Measurements from ENCODE around the gene CEP135. TPM values are rescaled to one million over a fixed set of nuclear protein-coding genes. Genes with fewer than 3 reads are reported as not detected.
A peak's percentile ranks its signal among the peaks of the same experiment; 100 is the strongest.

Gene CEP135
- total RNA-seq, 1 experiment from 2014 or later, result 19.1 TPM

GRCh38 chr4:55904576-55904975 is 44.2 kb upstream of the CEP135 start:
- Histone ChIP-seq H3K9me2 (replicated peaks; ENCODE audit: low read length) (no peaks in the 10 kb centered on the region), H3K9ac (ENCODE audit: low read length) (no peak overlapping the region), H3K79me2 (ENCODE audit: low read length) (no peaks in the 10 kb centered on the region), H3K27ac (ENCODE audit: low read length) (no peak overlapping the region), H3F3A (ENCODE audit: low read length, unreplicated experiment) (peaks cover 4% of the 10 kb centered on the region), H3K4me1 (ENCODE audit: insufficient read depth, low read length) (peaks cover 17% of the 10 kb centered on the region), H4K20me1 (ENCODE audit: low read length) (no peaks in the 10 kb centered on the region), H3K4me3 (ENCODE audit: low read length) (no peak overlapping the region), H3K4me2 (ENCODE audit: low read length) (no peak overlapping the region), H3K36me3 (ENCODE audit: low read depth, low read length) (peaks cover 8% of the 10 kb centered on the region; the same call in 1 of the 2 replicates), H2AFZ (ENCODE audit: low read length) (no peak overlapping the region), H3K27me3 (ENCODE audit: low read length) (no peaks in the 10 kb centered on the region), H3K9me3 (ENCODE audit: low read length) (no peaks in the 10 kb centered on the region)
- intact Hi-C loops (cut with micrococcal nuclease), result no loop called here
- ChIA-PET POLR2A (ENCODE audit: unreplicated experiment) (no interaction called here), CTCF (no interaction called here)
- DNase-seq, result no peak
- no TSS peak for BruUV-seq (replicated peaks)
- no peak for TF ChIP-seq EZH2 (IDR thresholded peaks at IDR 0.05; ENCODE audit: low read length, unreplicated experiment)
- no peak for TF ChIP-seq CTCF (conservative IDR thresholded peaks at IDR 0.05; ENCODE audit: low read depth, low read length)
- no peak for TF ChIP-seq EZH2phosphoT487 (IDR thresholded peaks at IDR 0.05; ENCODE audit: borderline replicate concordance, low read length)
- no peak for ATAC-seq

GRCh38 chr4:55906323-55906722 is 42.4 kb upstream of the CEP135 start:
- Histone ChIP-seq H3K4me3 (ENCODE audit: low read length) (no peak overlapping the region), H3K4me2 (ENCODE audit: low read length) (peak overlapping the region; percentile 42; the same call in 1 of the 2 replicates), H2AFZ (ENCODE audit: low read length) (no peak overlapping the region), H3F3A (ENCODE audit: low read length, unreplicated experiment) (peaks cover 4% of the 10 kb centered on the region), H3K79me2 (ENCODE audit: low read length) (no peaks in the 10 kb centered on the region), H3K4me1 (ENCODE audit: insufficient read depth, low read length) (peaks cover 17% of the 10 kb centered on the region), H3K9ac (ENCODE audit: low read length) (no peak overlapping the region), H3K9me3 (ENCODE audit: low read length) (no peaks in the 10 kb centered on the region), H4K20me1 (ENCODE audit: low read length) (no peaks in the 10 kb centered on the region), H3K36me3 (ENCODE audit: low read depth, low read length) (peaks cover 5% of the 10 kb centered on the region; the same call in 1 of the 2 replicates), H3K9me2 (replicated peaks; ENCODE audit: low read length) (no peaks in the 10 kb centered on the region), H3K27ac (ENCODE audit: low read length) (peak overlapping the region; percentile 25), H3K27me3 (ENCODE audit: low read length) (no peaks in the 10 kb centered on the region)
- BruUV-seq (replicated peaks), result no TSS peak
- intact Hi-C loops (cut with micrococcal nuclease), result no loop called here
- ChIA-PET POLR2A (ENCODE audit: unreplicated experiment) (interaction anchor here (0.6 kb wide), 2 partner anchors 43 to 481 kb away, joined by 7 to 8 read pairs; partner anchors contain the start of gene AASDH), CTCF (no interaction called here)
- no peak for TF ChIP-seq CTCF (conservative IDR thresholded peaks at IDR 0.05; ENCODE audit: low read depth, low read length)
- TF ChIP-seq EZH2phosphoT487 (IDR thresholded peaks at IDR 0.05; ENCODE audit: borderline replicate concordance, low read length), result no peak
- no peak for TF ChIP-seq EZH2 (IDR thresholded peaks at IDR 0.05; ENCODE audit: low read length, unreplicated experiment)
- ATAC-seq (no peak), DNase-seq (no peak)

GRCh38 chr4:55906989-55907388 is 41.8 kb upstream of the CEP135 start:
- no peaks in the 10 kb centered on the region for H4K20me1 ChIP-seq (ENCODE audit: low read length)
- no peak overlapping the region for H3K9ac ChIP-seq (ENCODE audit: low read length)
- peak; percentile 97 for DNase-seq
- peaks cover 17% of the 10 kb centered on the region for H3K4me1 ChIP-seq (ENCODE audit: insufficient read depth, low read length)
- H3K36me3 ChIP-seq (ENCODE audit: low read depth, low read length), result peaks cover 5% of the 10 kb centered on the region; the same call in 1 of the 2 replicates
- no peaks in the 10 kb centered on the region for H3K79me2 ChIP-seq (ENCODE audit: low read length)
- no peaks in the 10 kb centered on the region for H3K27me3 ChIP-seq (ENCODE audit: low read length)
- TF ChIP-seq EZH2 (IDR thresholded peaks at IDR 0.05; ENCODE audit: low read length, unreplicated experiment), result no peak
- TF ChIP-seq EZH2phosphoT487 (IDR thresholded peaks at IDR 0.05; ENCODE audit: borderline replicate concordance, low read length), result no peak
- TSS peak; percentile 25 for BruUV-seq (replicated peaks)
- H3K9me2 ChIP-seq (replicated peaks; ENCODE audit: low read length), result no peaks in the 10 kb centered on the region
- no peak overlapping the region for H2AFZ ChIP-seq (ENCODE audit: low read length)
- H3K9me3 ChIP-seq (ENCODE audit: low read length), result no peaks in the 10 kb centered on the region
- peak overlapping the region; percentile 42 for H3K4me2 ChIP-seq (ENCODE audit: low read length)
- H3F3A ChIP-seq (ENCODE audit: low read length, unreplicated experiment), result peaks cover 4% of the 10 kb centered on the region
- ChIA-PET CTCF (no interaction called here), POLR2A (ENCODE audit: unreplicated experiment) (interaction anchor here (0.6 kb wide), 3 partner anchors 42 to 480 kb away, joined by 4 to 8 read pairs (median 7); partner anchors contain the start of gene AASDH)
- peak overlapping the region; percentile 25 for H3K27ac ChIP-seq (ENCODE audit: low read length)
- ATAC-seq, result peak; percentile 97
- intact Hi-C loops (cut with micrococcal nuclease), result loop anchor here (1.0 kb wide), 2 partner anchors 14 to 41 kb away; partner anchors contain the start of gene CEP135
- H3K4me3 ChIP-seq (ENCODE audit: low read length), result no peak overlapping the region

Data from PC-3 (cell line).